ENCODE measurements around the gene BAG3. TPM values are rescaled to one million over a fixed set of nuclear protein-coding genes. Genes with fewer than 3 reads are reported as not detected.

BAG3 gene
- total and polyA plus RNA-seq, 2 of the 4 experiments (the other 2 are of a cell fraction), result 5.4 to 42.5 TPM

DNA sequence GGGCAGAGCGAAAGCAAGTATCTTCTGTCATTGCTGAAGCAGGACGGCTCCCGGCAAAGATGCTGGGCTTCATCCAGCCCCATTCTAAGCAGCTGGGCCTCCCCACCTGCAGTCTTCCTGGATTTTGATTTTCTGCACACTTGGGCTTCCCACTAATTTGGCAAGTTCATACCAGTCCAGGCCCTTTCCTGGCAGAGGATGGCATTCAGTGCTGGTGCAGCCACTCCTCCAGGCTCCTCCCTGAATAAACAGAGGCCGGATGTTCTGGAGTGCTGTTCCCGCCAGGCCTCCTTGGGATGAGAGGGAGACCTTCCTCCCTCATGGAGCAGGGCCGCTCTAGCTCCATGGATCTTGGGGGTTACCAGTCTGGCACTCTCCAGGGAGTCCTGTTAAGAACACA is 3.4 kb downstream of the BAG3 start:
- H3K27me3 ChIP-seq (ENCODE audit: control insufficient read depth, insufficient read depth, low read length), result no peaks in the 10 kb centered on the region
- intact Hi-C loops (cut with micrococcal nuclease), result loop anchor here (5.0 kb wide), 2 partner anchors 112 to 452 kb away; partner anchors contain the start of gene RGS10
- no peak overlapping the region for H2AK9ac ChIP-seq (replicated peaks; ENCODE audit: low read depth, low read length, poor library complexity)
- no peak overlapping the region for H4K8ac ChIP-seq (ENCODE audit: low read depth in 2 of 2, low read length in 2 of 2)
- H4K20me1 ChIP-seq (ENCODE audit: insufficient read depth, low read length), result peaks cover 68% of the 10 kb centered on the region
- ChIA-PET POLR2A (ENCODE audit: unreplicated experiment) (no interaction called here), CTCF (interaction anchor here (0.6 to 1.3 kb wide), 3 partner anchors 16 to 455 kb away, joined by 3 read pairs; no protein-coding TSS in a partner anchor)
- dilution Hi-C loops (cut with HindIII; ENCODE audit: low sequenced_read_pairs, unreplicated experiment), result no loop called here
- H3K9me1 ChIP-seq (ENCODE audit: insufficient read depth, low read length), result peaks cover 32% of the 10 kb centered on the region
- no TSS peak for BruUV-seq (replicated peaks)
- no peak overlapping the region for H2AK5ac ChIP-seq (ENCODE audit: low read depth, low read length)
- no peak overlapping the region for H4K5ac ChIP-seq (ENCODE audit: low read depth, low read length)
- no peak overlapping the region for H2BK20ac ChIP-seq (ENCODE audit: low read depth, low read length)
- no peak overlapping the region for H2BK120ac ChIP-seq (ENCODE audit: low read depth, low read length)
- TF ChIP-seq FOS (IDR thresholded peaks at IDR 0.05; ENCODE audit: low read depth, low read length) (no peak), SMC3 (IDR thresholded peaks at IDR 0.05; ENCODE audit: low read depth, low read length) (no peak), MAZ (IDR thresholded peaks at IDR 0.05; ENCODE audit: borderline replicate concordance, low read depth, low read length) (no peak), RCOR1 (IDR thresholded peaks at IDR 0.05; ENCODE audit: insufficient replicate concordance, low read length) (no peak), RFX5 (IDR thresholded peaks at IDR 0.05; ENCODE audit: low read depth, low read length) (no peak), BHLHE40 (IDR thresholded peaks at IDR 0.05; ENCODE audit: low read depth, low read length) (no peak)
- TF ChIP-seq, protein P1, sequence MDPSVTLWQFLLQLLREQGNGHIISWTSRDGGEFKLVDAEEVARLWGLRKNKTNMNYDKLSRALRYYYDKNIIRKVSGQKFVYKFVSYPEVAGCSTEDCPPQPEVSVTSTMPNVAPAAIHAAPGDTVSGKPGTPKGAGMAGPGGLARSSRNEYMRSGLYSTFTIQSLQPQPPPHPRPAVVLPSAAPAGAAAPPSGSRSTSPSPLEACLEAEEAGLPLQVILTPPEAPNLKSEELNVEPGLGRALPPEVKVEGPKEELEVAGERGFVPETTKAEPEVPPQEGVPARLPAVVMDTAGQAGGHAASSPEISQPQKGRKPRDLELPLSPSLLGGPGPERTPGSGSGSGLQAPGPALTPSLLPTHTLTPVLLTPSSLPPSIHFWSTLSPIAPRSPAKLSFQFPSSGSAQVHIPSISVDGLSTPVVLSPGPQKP (IDR thresholded peaks at IDR 0.05; ENCODE audit: borderline replicate concordance, low read depth, low read length), result no peak
- H3K23ac ChIP-seq (ENCODE audit: low read depth, low read length), result peak overlapping the region; percentile 52
- H3K27ac ChIP-seq (ENCODE audit: insufficient read depth, low read length), result peak overlapping the region; percentile 46; the same call in 1 of the 2 replicates
- 87% methylated on average over 3 of the region's 6 CpGs; no CpG with 5 or more reads in 1 of the 2 experiments for WGBS, 2 experiments (ENCODE audit: extremely low coverage in 2 of 2, insufficient read length in 1 of 2)
- H3K14ac ChIP-seq (replicated peaks; ENCODE audit: low read depth, low read length), result no peak overlapping the region
- H3K79me1 ChIP-seq (ENCODE audit: low read depth in 1 of 2, low read length in 2 of 2), result peaks cover 3 to 58% of the 10 kb centered on the region in 2 experiments; a peak in 2 of 4 replicates
- no peak overlapping the region for H2AFZ ChIP-seq (replicated peaks; ENCODE audit: low read length, poor library complexity)
- H3K18ac ChIP-seq (ENCODE audit: low read depth, low read length), result no peak overlapping the region
- H3K56ac ChIP-seq (ENCODE audit: extremely low read depth, insufficient read depth, low read length), result no peak overlapping the region
- no peak overlapping the region; the same call in 1 of the 2 replicates for H4K91ac ChIP-seq (ENCODE audit: insufficient read depth, low read depth, low read length)
- ATAC-seq (ENCODE audit: low read depth), result no peak
- H3K36me3 ChIP-seq (ENCODE audit: control insufficient read depth, insufficient read depth, low read length), result peaks cover 16% of the 10 kb centered on the region
- no peak overlapping the region for H2BK15ac ChIP-seq (ENCODE audit: low read depth, low read length)
- no peak overlapping the region for H3K4me3 ChIP-seq (ENCODE audit: insufficient read depth, low read depth, low read length)
- peaks cover 39% of the 10 kb centered on the region for H3K4me1 ChIP-seq (ENCODE audit: control insufficient read depth, insufficient read depth, low read length)
- H3K4me2 ChIP-seq (ENCODE audit: low read depth, low read length), result peak overlapping the region; percentile 95
- no peak overlapping the region for H3K9ac ChIP-seq (ENCODE audit: low read depth, low read length)
- H2BK5ac ChIP-seq (ENCODE audit: low read depth, low read length, poor library complexity, severe bottlenecking), result peak overlapping the region; percentile 82
- H3K9me3 ChIP-seq (ENCODE audit: control insufficient read depth, insufficient read depth, low read length), result no peaks in the 10 kb centered on the region
- H3K4ac ChIP-seq (ENCODE audit: low read depth, low read length), result no peak overlapping the region; the same call in 1 of the 2 replicates
- no peak for DNase-seq
- in situ Hi-C loops (cut with MboI; ENCODE audit: low sequenced_read_pairs), result no loop called here
